DND-41 (cell line): ENCODE data around the gene DOCK6.

Experiments
- ATAC-seq: fragments of 200-7000 bp; cut with Tn5 transposase; 3 replicates; pipeline ENCODE4 v1.9.1; 2021; ENCODE audit warnings: low read depth; ENCODE audit not compliant: insufficient read depth
- DNase-seq: peaks from one replicate; pipeline ENCODE4 v3.0.0-alpha.2; 2020
- H2AFZ ChIP-seq: 2 replicates; pipeline ENCODE4 v1.6.0; 2012; ENCODE audit warnings: low read depth, low read length
- H3K27ac ChIP-seq: 2 replicates; pipeline ENCODE4 v1.5.1; 2012; ENCODE audit warnings: low read length, inconsistent platforms
- H3K27me3 ChIP-seq: fragments of 200-600 bp; sonication (generic); 2 replicates; pipeline ENCODE4 v1.6.0; 2012; ENCODE audit warnings: low read length, mild to moderate bottlenecking, inconsistent platforms; ENCODE audit not compliant: insufficient read depth, poor library complexity
- H3K36me3 ChIP-seq: 2 replicates; pipeline ENCODE4 v1.5.1; 2012; ENCODE audit warnings: low read length, inconsistent platforms; ENCODE audit not compliant: insufficient read depth
- H3K4me1 ChIP-seq: 2 replicates; pipeline ENCODE4 v1.5.1; 2012; ENCODE audit warnings: mild to moderate bottlenecking, low read length; ENCODE audit not compliant: insufficient read depth
- H3K4me2 ChIP-seq: 2 replicates; pipeline ENCODE4 v1.6.0; 2012; ENCODE audit warnings: mild to moderate bottlenecking, moderate library complexity, low read length, inconsistent platforms; ENCODE audit not compliant: insufficient read depth
- H3K4me3 ChIP-seq, 2 experiments: fragments of 200-600 bp in 1 of 2; shearing (Covaris generic) in 1 of 2; 2 replicates each; pipeline ENCODE4 v1.5.1; 2012 to 2016; ENCODE audit warnings: inconsistent platforms in 2 of 2, low read length in 2 of 2, mild to moderate bottlenecking in 2 of 2, low read depth in 1 of 2, moderate library complexity in 1 of 2
- H3K79me2 ChIP-seq: 2 replicates; pipeline ENCODE4 v1.6.0; 2012; ENCODE audit warnings: low read length, inconsistent platforms; ENCODE audit not compliant: insufficient read depth
- H3K9ac ChIP-seq: 2 replicates; pipeline ENCODE4 v1.6.0; 2012; ENCODE audit warnings: low read depth, mild to moderate bottlenecking, inconsistent platforms, low read length, moderate library complexity
- H3K9me3 ChIP-seq: 2 replicates; pipeline ENCODE4 v1.5.1; 2012; ENCODE audit warnings: low read length, moderate library complexity, mild to moderate bottlenecking, inconsistent platforms; ENCODE audit not compliant: insufficient read depth, severe bottlenecking
- H4K20me1 ChIP-seq: 2 replicates; pipeline ENCODE4 v1.6.0; 2012; ENCODE audit warnings: low read length; ENCODE audit not compliant: insufficient read depth
- EZH2 ChIP-seq: IDR thresholded peaks from 3 replicates; pipeline ENCODE4 v1.6.1; 2012; ENCODE audit warnings: borderline replicate concordance, low read depth, mild to moderate bottlenecking, moderate library complexity, low read length, inconsistent platforms; ENCODE audit not compliant: severe bottlenecking
- TF ChIP-seq, protein P1 (sequence below): IDR thresholded peaks from 2 replicates; pipeline ENCODE4 v1.5.1; 2012; ENCODE audit warnings: borderline replicate concordance, low read length, moderate library complexity, mild to moderate bottlenecking; ENCODE audit not compliant: poor library complexity, severe bottlenecking; ENCODE audit errors: extremely low read depth

Gene DOCK6

DNA sequence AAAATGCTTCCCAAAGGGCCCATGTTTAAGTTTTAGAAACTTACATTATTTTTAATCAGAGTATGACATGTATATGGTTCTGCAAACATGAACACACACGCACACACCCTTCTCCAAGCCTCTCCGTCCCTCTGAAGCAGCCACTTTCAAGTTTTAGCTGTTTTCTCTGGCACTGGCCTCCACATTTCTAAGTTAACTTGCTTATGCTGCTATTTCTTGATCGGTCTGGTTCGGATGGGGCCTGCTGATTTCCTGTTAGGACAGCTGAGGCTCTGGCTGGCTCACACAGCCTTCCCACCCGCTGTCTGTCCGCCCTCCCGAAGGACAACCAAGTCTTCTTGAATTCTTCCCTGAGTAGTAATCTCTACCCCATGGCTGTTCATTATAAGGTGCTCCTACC is 111.1 kb downstream of the DOCK6 start:
- no peak overlapping the region for H3K9ac ChIP-seq
- H3K9me3 ChIP-seq = no peaks in the 10 kb centered on the region
- H2AFZ ChIP-seq = no peak overlapping the region
- peaks cover 73% of the 10 kb centered on the region for H3K36me3 ChIP-seq
- peaks cover 21% of the 10 kb centered on the region for H4K20me1 ChIP-seq
- peaks cover 76% of the 10 kb centered on the region for H3K79me2 ChIP-seq
- ATAC-seq (no peak), DNase-seq (no peak)
- peaks cover 31% of the 10 kb centered on the region for H3K4me1 ChIP-seq
- H3K27ac ChIP-seq = no peak overlapping the region
- no peak overlapping the region for H3K4me2 ChIP-seq
- H3K27me3 ChIP-seq = no peaks in the 10 kb centered on the region
- TF ChIP-seq, protein P1, sequence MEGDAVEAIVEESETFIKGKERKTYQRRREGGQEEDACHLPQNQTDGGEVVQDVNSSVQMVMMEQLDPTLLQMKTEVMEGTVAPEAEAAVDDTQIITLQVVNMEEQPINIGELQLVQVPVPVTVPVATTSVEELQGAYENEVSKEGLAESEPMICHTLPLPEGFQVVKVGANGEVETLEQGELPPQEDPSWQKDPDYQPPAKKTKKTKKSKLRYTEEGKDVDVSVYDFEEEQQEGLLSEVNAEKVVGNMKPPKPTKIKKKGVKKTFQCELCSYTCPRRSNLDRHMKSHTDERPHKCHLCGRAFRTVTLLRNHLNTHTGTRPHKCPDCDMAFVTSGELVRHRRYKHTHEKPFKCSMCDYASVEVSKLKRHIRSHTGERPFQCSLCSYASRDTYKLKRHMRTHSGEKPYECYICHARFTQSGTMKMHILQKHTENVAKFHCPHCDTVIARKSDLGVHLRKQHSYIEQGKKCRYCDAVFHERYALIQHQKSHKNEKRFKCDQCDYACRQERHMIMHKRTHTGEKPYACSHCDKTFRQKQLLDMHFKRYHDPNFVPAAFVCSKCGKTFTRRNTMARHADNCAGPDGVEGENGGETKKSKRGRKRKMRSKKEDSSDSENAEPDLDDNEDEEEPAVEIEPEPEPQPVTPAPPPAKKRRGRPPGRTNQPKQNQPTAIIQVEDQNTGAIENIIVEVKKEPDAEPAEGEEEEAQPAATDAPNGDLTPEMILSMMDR = no peak
- no peak for TF ChIP-seq EZH2
- no peak overlapping the region for H3K4me3 ChIP-seq
